Glomerular visceral epithelial cell (primary cell): ENCODE measurements around the gene CDK14.

Experiments used
- DNase-seq: peaks from one replicate; pipeline ENCODE4 v3.0.0-alpha.2; 2016; ENCODE audit errors: extremely low spot score

Gene CDK14

GRCh38 chr7:91046322-91047089 is 450.4 kb downstream of the CDK14 start:
- DNase-seq = no peak

GRCh38 chr7:91047636-91048035 is 451.5 kb downstream of the CDK14 start:
- no peak for DNase-seq

- no peak for DNase-seq
Measured at GRCh38 chr7:91050677-91051076, 454.6 kb downstream of the CDK14 start.

- DNase-seq = no peak
Measured at GRCh38 chr7:91051966-91052365, 455.8 kb downstream of the CDK14 start.

GRCh38 chr7:91054374-91054773 is 458.3 kb downstream of the CDK14 start:
- no peak for DNase-seq

- no peak for DNase-seq
Measured at GRCh38 chr7:91055219-91055618, 459.1 kb downstream of the CDK14 start.

GRCh38 chr7:91062713-91063112 is 466.6 kb downstream of the CDK14 start:
- no peak for DNase-seq

GRCh38 chr7:91064052-91064451 is 467.9 kb downstream of the CDK14 start:
- no peak for DNase-seq

GRCh38 chr7:91064938-91065337 is 468.8 kb downstream of the CDK14 start:
- no peak for DNase-seq

- DNase-seq = no peak
Measured at GRCh38 chr7:91066627-91067026, 470.5 kb downstream of the CDK14 start.

GRCh38 chr7:91067242-91067641 is 471.1 kb downstream of the CDK14 start:
- DNase-seq = no peak

GRCh38 chr7:91068136-91068795 is 472.1 kb downstream of the CDK14 start:
- no peak for DNase-seq

- DNase-seq = no peak
Measured at GRCh38 chr7:91069146-91069545, 473.0 kb downstream of the CDK14 start.

- peak; percentile 3 for DNase-seq
Measured at GRCh38 chr7:91079487-91079886, 483.4 kb downstream of the CDK14 start.

GRCh38 chr7:91080351-91080750 is 484.2 kb downstream of the CDK14 start:
- no peak for DNase-seq

- DNase-seq = peak; percentile 39
Measured at GRCh38 chr7:91082038-91082437, 485.9 kb downstream of the CDK14 start.

- DNase-seq = peak; percentile 4
Measured at GRCh38 chr7:91082852-91083495, 486.9 kb downstream of the CDK14 start.

GRCh38 chr7:91083855-91084644 is 487.9 kb downstream of the CDK14 start:
- peak; percentile 15 for DNase-seq

- DNase-seq = no peak
Measured at GRCh38 chr7:91085175-91085574, 489.1 kb downstream of the CDK14 start.

- no peak for DNase-seq
Measured at GRCh38 chr7:91086200-91086599, 490.1 kb downstream of the CDK14 start.

- no peak for DNase-seq
Measured at GRCh38 chr7:91088156-91088555, 492.0 kb downstream of the CDK14 start.

GRCh38 chr7:91088691-91089090 is 492.6 kb downstream of the CDK14 start:
- DNase-seq = no peak
